GM18526 (cell line): Measurements from ENCODE around the gene PIGU.

Source experiments
- POLR2A ChIP-seq: IDR thresholded peaks from 3 replicates; pipeline ENCODE4 v1.6.1; 2011; ENCODE audit not compliant: insufficient read length; ENCODE audit errors: extremely low read depth

PIGU gene

GRCh38 chr20:34637245-34638038 lies 39.5 kb downstream of the PIGU start:
- no peak for TF ChIP-seq POLR2A

GRCh38 chr20:34636648-34637047 lies 40.2 kb downstream of the PIGU start:
- TF ChIP-seq POLR2A: no peak

- TF ChIP-seq POLR2A: no peak
These were observed 42.5 kb downstream of the PIGU start for GRCh38 chr20:34634392-34634791.

- TF ChIP-seq POLR2A: no peak
These were observed 43.9 kb downstream of the PIGU start for GRCh38 chr20:34632870-34633452.

GRCh38 chr20:34629904-34630303 lies 47.0 kb downstream of the PIGU start:
- TF ChIP-seq POLR2A: no peak

GRCh38 chr20:34629342-34629741 lies 47.5 kb downstream of the PIGU start:
- no peak for TF ChIP-seq POLR2A

GRCh38 chr20:34628026-34628425 lies 48.9 kb downstream of the PIGU start:
- TF ChIP-seq POLR2A: no peak

- TF ChIP-seq POLR2A: no peak
These were observed 49.4 kb downstream of the PIGU start for GRCh38 chr20:34627458-34627857.

GRCh38 chr20:34626992-34627391 lies 49.9 kb downstream of the PIGU start:
- TF ChIP-seq POLR2A: no peak

- TF ChIP-seq POLR2A: no peak
These were observed 52.3 kb downstream of the PIGU start for GRCh38 chr20:34624629-34625028.

- no peak for TF ChIP-seq POLR2A
These were observed 54.0 kb downstream of the PIGU start for GRCh38 chr20:34622821-34623451.

- no peak for TF ChIP-seq POLR2A
These were observed 55.2 kb downstream of the PIGU start for GRCh38 chr20:34621383-34622367.

- no peak for TF ChIP-seq POLR2A
These were observed 55.9 kb downstream of the PIGU start for GRCh38 chr20:34621036-34621343.

GRCh38 chr20:34618676-34619075 lies 58.2 kb downstream of the PIGU start:
- TF ChIP-seq POLR2A: no peak

GRCh38 chr20:34615477-34615876 lies 61.4 kb downstream of the PIGU start:
- no peak for TF ChIP-seq POLR2A
